Left lung (tissue), 10 donors: ENCODE data around the gene IL17REL. TPM values are rescaled to one million over a fixed set of nuclear protein-coding genes. Genes with fewer than 3 reads are reported as not detected.

Source experiments
- ATAC-seq: fragments of 200-7000 bp; cut with Tn5 transposase; one replicate; pipeline ENCODE4 v1.9.1; 2020; ENCODE audit warnings: moderate library complexity
- DNase-seq, 4 donors: peaks; one replicate each; pipeline ENCODE4 v3.0.0-alpha.2; 2013 to 2020
- H3K27ac ChIP-seq, 2 donors: fragments of 200-600 bp; sonication (generic) in 1 of 2; one replicate each; pipeline versions ENCODE4 v1.5.0 to v1.8.0; 2020 to 2021
- H3K27me3 ChIP-seq, 2 donors: fragments of 200-600 bp; sonication (generic) in 1 of 2; one replicate each; pipeline versions ENCODE4 v1.5.0 to v1.8.0; 2020 to 2021
- H3K36me3 ChIP-seq, 2 donors: fragments of 200-600 bp; sonication (generic) in 1 of 2; one replicate each; pipeline versions ENCODE4 v1.5.0 to v1.8.0; 2020 to 2021
- H3K4me1 ChIP-seq, 2 donors: fragments of 200-600 bp; one replicate each; pipeline ENCODE4 v1.8.0; 2021
- H3K4me3 ChIP-seq, 2 donors: fragments of 200-600 bp; sonication (generic) in 1 of 2; one replicate each; pipeline versions ENCODE4 v1.5.0 to v1.8.0; 2020 to 2021; ENCODE audit warnings: mild to moderate bottlenecking in 1 of 2
- H3K9me3 ChIP-seq, 2 donors: fragments of 200-600 bp; sonication (generic) in 1 of 2; one replicate each; pipeline versions ENCODE4 v1.5.0 to v1.8.0; 2020 to 2021
- CTCF ChIP-seq, 2 donors: fragments of 200-600 bp; sonication (generic) in 1 of 2; IDR thresholded peaks; one replicate each; pipeline versions ENCODE4 v1.5.0 to v1.8.0; 2021; ENCODE audit warnings: antibody characterized with exemption in 2 of 2
- intact Hi-C, 2 donors: fragments of 100-400 bp; cut with DNase I; formaldehyde crosslinking; loops; one replicate each; pipeline versions ENCODE4 v1.11.2 to v1.14.2; 2022
- polyA plus RNA-seq, 6 donors: library from polyadenylated mRNA; unstranded; fragments of 120-200 nt; gene quantifications; one replicate each; pipeline ENCODE4 v1.2.1, GENCODE V29; 2013; ENCODE audit not compliant: insufficient read length in 6 of 6
- total RNA-seq, 2 donors: library from RNA; stranded (reverse); fragmentation: NEBNext Ultra II Directional; extraction: Animal tissue kit (Norgen Biotek cat#: 25700); gene quantifications; one replicate each; pipeline ENCODE4 v1.2.1, GENCODE V29; 2021
- donor health status: DM: no; HTN: yes; CAD: no.
- donor health status: DM: no; HTN: no; CAD: no.

The IL17REL gene
- total and polyA plus RNA-seq, 8 donors: 0.06 to 0.17 (median 0.07) TPM; not detected in 3

GRCh38 chr22:49955581-49956417 is 56.8 kb downstream of the IL17REL start:
- DNase-seq (peak in 2 of 4 donors; percentile 25 to 69), ATAC-seq (no peak)
- no peak for TF ChIP-seq CTCF (IDR thresholded peaks at IDR 0.05)
- H3K27ac ChIP-seq: peak overlapping the region in 1 of 2 donors; percentile 15
- H3K36me3 ChIP-seq: no peaks in the 10 kb centered on the region
- no peaks in the 10 kb centered on the region for H3K27me3 ChIP-seq
- intact Hi-C loops: no loop called here
- H3K4me1 ChIP-seq: peaks cover 37 to 79% of the 10 kb centered on the region in 2 donors
- H3K4me3 ChIP-seq: no peak overlapping the region
- H3K9me3 ChIP-seq: no peaks in the 10 kb centered on the region

- DNase-seq (peak in 2 of 4 donors; percentile 39 to 69), ATAC-seq (no peak)
- H3K27me3 ChIP-seq: no peaks in the 10 kb centered on the region
- H3K4me1 ChIP-seq: peaks cover 40 to 83% of the 10 kb centered on the region in 2 donors
- intact Hi-C loops: no loop called here
- no peaks in the 10 kb centered on the region for H3K36me3 ChIP-seq
- H3K27ac ChIP-seq: peak overlapping the region; percentile 86
- H3K4me3 ChIP-seq: no peak overlapping the region
- H3K9me3 ChIP-seq: no peaks in the 10 kb centered on the region
- no peak for TF ChIP-seq CTCF (IDR thresholded peaks at IDR 0.05)
These were observed 57.5 kb downstream of the IL17REL start for GRCh38 chr22:49954991-49955580.

GRCh38 chr22:49954354-49954753 is 58.2 kb downstream of the IL17REL start:
- Histone ChIP-seq H3K4me1 (peaks cover 44 to 83% of the 10 kb centered on the region in 2 donors), H3K27me3 (no peaks in the 10 kb centered on the region), H3K36me3 (no peaks in the 10 kb centered on the region), H3K9me3 (no peaks in the 10 kb centered on the region), H3K27ac (peak overlapping the region; percentile 86), H3K4me3 (no peak overlapping the region)
- peak in 2 of 4 donors; percentile 77 to 88 for DNase-seq
- no peak for TF ChIP-seq CTCF (IDR thresholded peaks at IDR 0.05)
- peak; percentile 38 for ATAC-seq
- intact Hi-C loops: no loop called here

- intact Hi-C loops: no loop called here
These were observed 58.8 kb downstream of the IL17REL start for GRCh38 chr22:49953680-49954344.

More at GRCh38 chr22:49953680-49954344, 58.8 kb downstream of the IL17REL start:
- Histone ChIP-seq H3K4me3 (no peak overlapping the region), H3K4me1 (peaks cover 44 to 78% of the 10 kb centered on the region in 2 donors), H3K27me3 (no peaks in the 10 kb centered on the region), H3K27ac (peak overlapping the region; percentile 86), H3K36me3 (no peaks in the 10 kb centered on the region), H3K9me3 (no peaks in the 10 kb centered on the region)
- TF ChIP-seq CTCF (IDR thresholded peaks at IDR 0.05): no peak
- ATAC-seq: no peak
- peak in 2 of 4 donors; percentile 49 to 83 for DNase-seq
